ENCODE data around the gene MNS1.
"Not testable (repeated sequence)": the region's sequence is repeated elsewhere in the genome, so short reads cannot be mapped to it uniquely, and the experiment has no call there.

The MNS1 gene

DNA sequence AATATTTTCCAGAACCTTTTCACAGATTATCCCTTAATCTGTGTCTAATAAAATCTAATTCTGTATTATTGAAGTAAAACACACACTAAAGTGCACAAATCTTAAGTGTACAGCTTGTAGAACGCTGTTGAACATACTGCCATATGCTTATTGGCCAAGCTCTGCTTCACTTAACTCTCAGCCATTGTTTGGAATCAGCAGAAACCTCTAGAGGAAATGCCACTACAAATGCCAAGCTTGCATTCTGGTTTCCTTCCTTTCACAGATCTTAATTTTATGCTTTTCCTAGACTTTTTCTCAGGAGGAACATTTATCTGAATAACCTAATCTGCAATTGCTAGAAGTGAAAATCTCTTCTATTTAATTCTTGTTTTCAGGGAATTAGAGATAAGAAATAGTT, 10.1 kb downstream of the MNS1 start:
- no peak for DNase-seq (ENCODE audit: low read depth in 3 of 3)

DNA sequence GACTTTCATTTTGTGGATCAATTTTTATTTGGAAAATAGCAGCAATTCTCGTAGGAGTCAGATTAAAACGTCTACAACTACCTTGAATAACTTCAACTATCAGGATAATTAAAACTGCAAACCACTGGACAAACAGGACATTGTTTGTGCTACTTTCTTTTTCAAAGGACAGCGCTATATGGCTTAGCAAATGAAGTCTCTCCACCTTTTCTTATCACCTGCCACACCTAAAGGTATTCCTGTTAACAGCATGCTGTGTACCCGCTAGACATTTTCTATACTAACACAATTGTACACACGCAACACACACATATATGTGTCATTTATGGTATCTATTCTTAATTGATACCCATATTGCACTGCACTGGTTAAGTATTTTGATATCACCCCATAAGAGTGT, 19.2 kb downstream of the MNS1 start:
- DNase-seq (ENCODE audit: low read depth in 3 of 3) = no peak

DNA sequence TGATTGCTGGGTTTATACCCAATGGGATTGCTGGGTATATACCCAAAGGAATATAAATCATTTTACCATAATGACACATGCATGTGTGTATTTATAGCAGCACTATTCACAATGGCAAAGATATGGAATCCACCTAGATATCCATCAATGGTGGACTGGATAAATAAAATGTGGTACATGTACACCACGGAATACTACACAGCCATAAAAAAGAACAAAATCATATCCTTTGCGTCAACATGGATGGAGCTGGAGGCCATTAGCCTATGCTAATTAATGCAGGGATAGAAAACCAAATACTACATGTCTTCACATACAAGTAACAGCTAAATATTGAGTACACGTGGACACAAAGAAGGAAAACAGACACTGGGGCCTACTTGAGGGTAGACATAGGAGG, 22.6 kb downstream of the MNS1 start:
- no peak for DNase-seq (ENCODE audit: low read depth in 3 of 3)

DNA sequence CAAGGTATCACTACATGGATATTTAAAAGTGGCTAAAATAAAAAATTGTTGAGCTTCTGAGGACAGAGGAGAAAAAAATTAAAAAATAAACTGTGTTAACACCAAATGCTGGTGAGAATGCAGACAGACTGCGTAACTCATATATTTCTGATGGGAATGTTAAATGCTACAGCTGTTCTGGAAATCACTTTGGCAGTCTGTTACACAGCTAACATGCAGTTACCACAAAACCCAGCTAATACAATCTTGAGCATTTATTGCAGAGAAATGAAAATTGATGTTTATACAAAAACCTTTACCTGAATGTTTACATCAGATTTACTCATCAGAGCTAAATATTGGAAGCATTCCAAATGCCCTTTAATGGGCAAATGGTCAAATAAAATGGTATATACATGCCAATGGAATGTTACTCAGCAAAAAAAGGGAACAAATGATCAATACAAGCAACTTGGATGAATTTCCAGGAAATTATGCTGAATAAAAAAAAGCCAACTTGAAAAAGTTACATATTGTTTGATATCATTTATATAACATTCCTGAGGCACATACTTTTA, 24.6 kb downstream of the MNS1 start:
- DNase-seq (ENCODE audit: low read depth in 3 of 3) = no peak

DNA sequence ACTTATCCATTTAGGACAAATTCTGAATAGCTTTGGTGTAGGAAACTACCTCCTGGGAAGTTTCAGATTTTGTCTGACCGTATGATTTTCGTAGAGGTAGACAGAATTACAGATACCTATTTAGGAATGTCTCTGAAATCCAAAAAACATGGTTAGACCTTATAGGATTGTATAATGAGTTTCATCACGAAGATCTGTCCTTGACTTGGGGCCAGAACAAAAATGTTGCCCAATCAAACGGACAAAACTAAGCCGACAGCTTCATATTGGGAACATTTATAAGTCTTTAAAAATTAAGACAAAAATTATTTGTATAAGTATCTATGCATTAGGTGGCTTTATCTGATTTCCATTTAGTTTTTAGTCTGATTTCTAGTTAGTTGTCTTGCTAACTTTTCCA, 32.6 kb downstream of the MNS1 start:
- no peak for DNase-seq (ENCODE audit: low read depth in 3 of 3)

DNA sequence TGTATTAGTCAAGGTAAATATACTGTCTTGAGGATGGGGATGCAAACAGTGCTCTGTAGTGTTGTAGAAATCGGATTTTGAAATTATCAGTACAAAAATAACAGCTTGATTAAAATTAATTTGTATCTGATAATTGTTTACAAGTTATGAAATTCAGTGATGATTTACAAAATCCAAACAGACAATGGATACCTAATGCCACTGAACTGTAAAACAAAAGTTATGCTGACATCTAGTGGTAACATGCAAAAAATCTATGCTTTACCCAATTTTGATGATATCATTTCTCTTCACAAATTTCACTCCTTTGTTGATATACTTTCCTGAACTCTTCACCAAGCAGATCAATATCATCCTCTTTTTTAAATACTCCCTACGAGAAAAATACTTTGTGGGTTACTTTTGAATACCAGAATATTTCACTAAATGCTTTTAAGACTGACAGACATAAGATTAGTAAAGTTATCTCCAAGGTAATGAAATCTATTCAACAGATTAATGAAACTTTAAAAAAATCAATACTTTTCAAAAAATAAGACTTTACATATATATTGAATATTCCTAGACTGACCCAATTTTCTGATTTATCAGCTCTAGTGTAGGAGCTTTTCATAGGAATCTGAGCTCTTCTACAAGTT, 36.0 kb downstream of the MNS1 start:
- no peak for DNase-seq (ENCODE audit: low read depth in 3 of 3)

DNA sequence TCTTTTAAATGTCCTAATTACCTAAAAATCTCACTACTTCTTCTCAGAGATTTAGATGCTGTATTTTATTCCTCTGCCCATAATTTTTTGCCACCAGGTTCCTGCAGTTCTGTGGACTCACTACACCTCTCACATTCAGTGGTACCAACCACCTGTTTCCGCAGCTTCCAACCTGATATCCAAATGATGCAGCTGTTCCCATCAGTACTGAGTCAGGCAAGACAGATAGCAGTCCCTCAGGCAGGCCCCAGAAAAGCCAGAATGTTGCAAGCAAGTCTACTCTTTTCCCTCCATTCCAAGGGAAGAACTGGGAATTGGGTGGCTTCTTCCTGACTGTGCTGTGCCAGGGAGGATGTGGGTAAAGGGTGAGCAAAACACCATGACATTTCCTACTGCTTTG, 39.0 kb downstream of the MNS1 start:
- no peak for DNase-seq (ENCODE audit: low read depth in 3 of 3)

DNA sequence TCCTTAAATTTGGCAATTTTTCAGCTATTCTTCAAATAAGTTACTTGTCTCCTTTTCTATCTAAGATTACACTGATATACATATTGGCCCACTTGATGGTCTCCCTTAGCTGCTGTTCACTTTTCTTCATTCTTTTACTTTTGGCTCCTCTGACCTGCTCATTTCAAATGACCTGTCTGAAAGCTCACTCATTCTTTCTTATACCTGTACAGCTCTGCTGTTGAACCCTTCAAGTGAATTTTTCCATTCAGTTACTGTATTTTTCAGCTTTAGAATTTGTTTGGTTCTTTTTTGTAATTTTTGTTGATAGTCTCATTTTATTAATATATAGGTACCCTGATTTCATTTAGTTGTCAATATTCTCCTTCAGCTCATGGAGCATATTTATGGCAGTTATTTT, 39.7 kb downstream of the MNS1 start:
- DNase-seq (ENCODE audit: low read depth in 3 of 3) = no peak

DNA sequence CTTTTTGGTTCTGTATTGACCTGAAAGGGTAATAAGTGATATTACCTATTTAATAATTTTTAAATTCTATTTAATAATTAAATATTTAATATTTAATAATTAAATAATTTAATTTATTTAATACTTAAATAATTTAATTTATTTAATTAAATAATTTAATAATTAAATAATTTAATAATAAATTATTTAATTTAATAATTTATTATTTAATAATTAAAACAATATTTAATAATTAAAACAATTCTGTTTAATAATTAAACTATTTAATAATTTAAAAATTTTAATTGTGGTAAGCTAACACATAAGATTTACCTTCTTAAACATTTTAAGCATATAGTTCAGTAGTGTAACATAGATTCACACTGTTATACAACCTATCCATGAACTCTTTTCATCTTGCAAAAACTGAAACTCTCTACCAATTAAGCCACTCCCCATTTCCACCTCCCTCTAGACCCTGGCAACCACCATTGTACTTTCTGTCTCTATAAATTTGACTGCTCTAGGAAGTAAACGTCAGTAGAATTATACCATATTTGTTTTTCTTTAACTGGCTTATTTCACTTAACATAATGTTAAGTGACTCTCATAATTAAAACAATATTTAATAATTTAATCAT, 51.7 kb downstream of the MNS1 start:
- DNase-seq (ENCODE audit: low read depth in 3 of 3) = not testable (repeated sequence)

DNA sequence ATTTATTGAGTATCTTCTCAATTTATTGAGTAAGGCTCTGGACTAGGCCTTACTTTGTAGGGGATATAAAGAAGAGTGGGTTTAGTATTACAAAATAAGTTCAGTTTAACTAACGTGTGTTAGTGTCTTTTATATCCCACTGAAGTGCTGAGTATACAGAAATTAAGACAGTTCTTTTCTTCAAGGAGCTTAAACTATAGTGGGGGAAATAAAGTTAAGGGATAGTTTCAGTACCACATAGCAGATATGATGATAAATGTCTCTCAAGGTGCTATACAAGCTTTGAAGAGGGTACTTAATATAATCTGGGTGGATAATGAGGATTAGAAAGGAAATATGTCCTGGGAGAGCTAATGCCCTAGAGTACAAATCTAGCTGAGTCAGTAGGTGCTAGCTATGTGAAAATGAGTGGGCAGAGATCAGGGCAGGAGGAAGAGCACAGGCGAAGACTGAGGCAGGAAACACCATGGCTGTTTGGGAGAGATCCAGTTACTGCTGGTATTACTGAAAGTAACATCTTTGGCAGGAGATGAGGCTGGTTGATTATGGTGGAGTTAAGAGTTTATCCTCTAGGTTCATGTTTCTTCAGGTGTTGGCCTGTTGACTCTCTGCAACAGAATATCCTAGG, 53.7 kb downstream of the MNS1 start:
- no peak for DNase-seq (ENCODE audit: low read depth in 3 of 3)

DNA sequence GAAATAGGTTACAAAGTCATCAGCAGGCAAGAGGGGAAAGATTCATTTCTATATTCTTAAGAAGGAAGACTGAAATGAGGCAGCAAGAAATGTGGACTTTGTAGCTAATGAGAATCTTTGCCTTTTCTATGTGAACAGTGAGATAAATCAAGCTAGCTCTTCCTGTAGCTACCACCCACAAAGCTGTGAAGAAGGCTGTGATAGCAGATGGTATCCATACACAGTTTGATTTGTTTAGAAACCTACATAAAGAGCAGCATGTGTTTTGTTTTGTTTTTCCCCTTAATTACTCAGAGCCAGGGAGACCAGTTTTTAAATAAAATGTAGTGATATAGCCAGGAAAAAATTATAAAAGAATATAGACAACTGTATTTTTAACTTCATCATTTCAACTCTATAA, 54.2 kb downstream of the MNS1 start:
- DNase-seq (ENCODE audit: low read depth in 3 of 3) = no peak

DNA sequence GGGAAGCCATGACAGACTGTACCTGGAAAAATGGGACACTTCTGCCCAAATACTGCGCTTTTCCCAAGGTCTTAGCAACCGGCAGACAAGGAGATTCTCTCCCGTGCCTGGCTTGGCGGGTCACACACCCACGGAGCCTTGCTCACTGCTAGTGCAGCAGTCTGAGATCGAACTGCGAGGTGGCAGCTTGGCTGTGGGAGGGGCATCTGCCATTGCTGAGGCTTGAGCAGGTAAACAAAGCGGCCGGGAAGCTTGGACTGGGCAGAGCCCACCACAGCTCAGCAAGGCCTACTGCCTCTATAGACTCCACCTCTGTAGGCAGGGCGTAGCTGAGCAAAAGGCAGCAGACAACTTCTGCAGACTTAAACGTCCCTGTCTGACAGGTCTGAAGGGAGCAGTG, 65.7 kb downstream of the MNS1 start:
- not testable (repeated sequence) for DNase-seq (ENCODE audit: low read depth in 3 of 3)

DNA sequence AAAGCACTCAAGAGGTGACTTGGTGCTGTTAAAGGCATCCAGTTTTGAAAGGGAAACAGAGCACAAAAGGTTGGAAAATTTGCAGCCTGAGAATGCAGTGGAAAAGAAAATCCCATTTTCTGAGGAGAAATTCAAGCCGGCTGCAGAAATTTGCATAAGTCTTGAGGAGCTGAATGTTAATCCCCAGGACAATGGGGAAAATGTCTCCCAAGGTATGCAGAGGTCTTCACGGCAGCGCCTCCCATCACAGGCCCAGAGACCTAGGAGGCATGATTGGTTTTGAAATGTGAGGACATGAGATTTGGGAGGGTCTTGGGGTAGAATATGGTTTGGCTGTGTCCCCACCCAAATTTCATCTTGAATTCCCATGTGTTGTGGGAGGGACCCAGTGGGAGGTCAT, 67.6 kb downstream of the MNS1 start:
- DNase-seq (ENCODE audit: low read depth in 3 of 3) = not testable (repeated sequence)

DNA sequence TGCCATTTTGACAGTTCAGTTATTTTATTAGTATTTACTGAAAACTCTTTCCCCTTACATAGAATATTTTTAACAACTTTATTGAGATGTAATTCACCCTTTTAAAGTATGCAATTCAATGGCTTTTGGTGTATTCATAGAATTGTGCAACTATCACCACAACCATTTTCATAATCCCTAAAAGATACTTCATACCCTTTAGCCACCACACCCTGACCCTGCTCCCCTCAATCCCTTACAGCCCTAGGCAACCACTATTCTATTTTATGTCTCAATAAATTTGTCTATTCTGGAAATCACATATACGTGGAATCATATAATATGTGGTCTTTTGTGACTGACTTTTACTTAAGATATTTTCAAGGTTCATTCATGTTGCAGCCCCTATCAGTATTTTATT, 70.0 kb downstream of the MNS1 start:
- no peak for DNase-seq (ENCODE audit: low read depth in 3 of 3)

DNA sequence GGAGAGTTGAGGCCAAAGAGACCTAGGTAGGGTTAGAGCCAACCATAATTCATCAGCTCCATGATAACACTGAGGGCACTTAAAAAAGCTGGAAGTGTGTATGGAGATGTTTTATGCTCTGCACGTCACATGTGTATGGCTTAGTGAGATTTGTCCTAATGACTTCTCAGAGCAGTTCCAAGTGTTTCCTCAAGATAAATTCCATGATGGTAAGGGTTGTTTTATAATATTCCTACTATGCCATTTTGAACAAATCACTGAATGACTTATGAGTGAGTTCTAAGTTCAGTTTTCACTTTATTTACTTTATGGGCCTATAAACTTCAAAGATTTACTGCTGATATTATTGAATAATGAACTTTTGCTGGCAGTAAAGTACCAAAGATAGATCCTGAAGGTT, 71.7 kb downstream of the MNS1 start:
- DNase-seq (ENCODE audit: low read depth in 3 of 3) = no peak

DNA sequence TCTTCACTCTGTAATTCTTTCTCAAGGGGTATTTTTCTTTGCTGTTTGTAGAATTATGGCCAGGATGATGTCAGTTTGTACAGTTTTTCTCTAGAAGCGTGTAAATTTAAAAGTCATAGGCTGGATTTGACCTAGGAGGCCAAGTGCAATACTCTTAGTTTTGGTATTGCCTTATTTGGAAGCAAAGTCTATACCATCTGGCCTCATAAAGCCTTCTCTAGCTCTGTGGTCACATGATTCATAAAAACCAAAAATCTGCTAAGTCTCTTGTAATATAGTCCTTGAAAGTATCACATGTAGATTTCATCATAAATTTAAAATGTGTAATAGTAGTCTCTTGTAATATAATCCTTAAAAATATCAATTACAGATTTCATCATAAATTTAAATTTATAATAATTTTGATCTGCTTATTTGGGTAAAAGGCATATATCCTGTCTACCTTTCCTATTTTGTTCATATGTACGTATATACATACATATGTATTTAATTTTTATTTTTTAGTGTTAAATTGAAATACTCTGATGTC, 74.1 kb downstream of the MNS1 start:
- DNase-seq (ENCODE audit: low read depth in 3 of 3) = no peak

DNA sequence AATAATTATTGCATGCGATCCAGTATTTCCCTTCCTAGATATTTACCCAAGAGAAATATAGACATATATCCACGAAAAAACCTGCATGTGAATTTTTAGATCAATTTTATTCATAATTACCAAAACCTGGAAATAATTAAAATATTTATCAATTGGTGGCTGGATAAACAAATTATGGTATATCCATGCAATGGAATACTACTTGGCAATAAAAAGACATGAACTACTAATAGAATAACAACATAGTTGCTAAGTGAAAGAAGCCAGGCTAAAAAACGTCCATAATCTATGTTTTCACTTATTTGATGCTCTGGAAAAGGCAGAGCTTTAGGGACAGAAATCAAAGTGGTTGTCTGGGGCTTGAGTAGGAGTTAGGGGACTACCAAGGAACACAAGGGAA, 79.0 kb downstream of the MNS1 start:
- DNase-seq (ENCODE audit: low read depth in 3 of 3) = no peak

DNA sequence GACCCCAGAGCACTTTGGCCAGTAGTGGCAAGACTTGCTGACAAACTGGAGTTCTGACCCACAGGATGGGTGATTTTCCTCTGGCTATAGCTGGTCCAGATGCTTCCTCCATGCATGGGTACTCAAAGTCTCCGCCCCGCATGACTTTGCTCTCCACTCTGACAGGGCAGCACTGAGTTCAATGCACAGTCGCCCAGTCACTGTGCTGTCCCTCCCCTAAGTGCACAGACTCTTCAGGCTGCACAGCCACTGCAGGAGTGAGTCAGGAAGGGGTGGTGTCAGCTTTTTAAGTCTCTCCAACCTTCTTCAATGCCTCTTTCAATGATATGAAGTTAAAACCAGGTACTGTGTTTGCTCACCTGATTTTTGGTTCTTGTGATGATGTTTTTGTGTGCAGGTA, 81.9 kb downstream of the MNS1 start:
- DNase-seq (ENCODE audit: low read depth in 3 of 3) = no peak

Data from stimulated activated CD4-positive, alpha-beta T cell treated with anti-CD3 and anti-CD28 coated beads, TNF-alpha, amount 100 ng/mL, for 4 hours (primary cell).